GM21447 (cell line): ENCODE measurements around the gene FRMPD4.

ENCODE experiments used
- ATAC-seq: cut with Tn5 transposase; IDR thresholded peaks from one replicate; pipeline ENCODE4 v1.9.1; 2021; ENCODE audit not compliant: unreplicated experiment

FRMPD4 gene

GRCh38 chrX:12611471-12611870 lies 473.2 kb downstream of the FRMPD4 start:
- no peak for ATAC-seq

GRCh38 chrX:12614266-12614665 lies 476.0 kb downstream of the FRMPD4 start:
- no peak for ATAC-seq

- ATAC-seq, result no peak
Measured at GRCh38 chrX:12615061-12615460, 476.8 kb downstream of the FRMPD4 start.

DNA sequence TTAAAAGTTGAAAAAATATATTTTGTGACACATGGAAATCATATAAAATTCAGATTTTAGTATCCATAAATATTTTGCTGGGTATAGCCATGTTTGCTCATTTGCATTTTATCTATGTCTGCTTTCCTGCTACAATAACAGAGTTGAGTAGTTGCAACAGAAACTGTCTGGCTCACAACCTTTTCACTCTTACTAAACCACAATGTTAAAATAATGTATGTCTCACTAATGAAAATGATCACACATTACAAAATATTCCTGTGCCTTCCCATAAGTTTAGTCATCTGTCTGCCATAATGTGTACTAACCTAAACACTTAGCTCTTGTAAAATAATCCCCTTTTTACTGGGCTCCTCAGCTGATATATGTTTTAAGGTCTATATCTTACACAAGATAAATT lies 479.0 kb downstream of the FRMPD4 start:
- no peak for ATAC-seq

GRCh38 chrX:12647230-12647629 lies 509.0 kb downstream of the FRMPD4 start:
- no peak for ATAC-seq

DNA sequence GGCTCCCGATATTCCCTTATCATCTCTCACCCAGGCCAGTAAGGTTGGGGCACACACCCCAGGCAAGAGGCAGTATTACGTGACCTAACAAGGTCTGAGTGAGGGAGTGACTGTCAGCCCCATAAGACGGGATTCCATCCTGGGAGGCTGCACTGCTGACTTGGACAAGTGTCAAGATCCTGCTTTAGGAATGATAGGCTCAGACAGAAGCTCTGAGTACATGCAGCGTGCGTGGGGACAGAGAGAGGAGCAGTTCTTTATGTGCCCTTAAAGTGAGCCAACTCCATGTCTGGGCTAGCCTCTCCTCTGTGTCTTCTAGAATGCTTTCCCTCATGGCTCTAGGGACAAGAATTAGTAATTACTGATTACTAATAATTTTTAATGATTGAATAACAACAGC lies 510.7 kb downstream of the FRMPD4 start:
- no peak for ATAC-seq

- ATAC-seq, result no peak
Measured at GRCh38 chrX:12657433-12657832, 519.2 kb downstream of the FRMPD4 start.

GRCh38 chrX:12657881-12658280 lies 519.6 kb downstream of the FRMPD4 start:
- ATAC-seq, result no peak

GRCh38 chrX:12661464-12661863 lies 523.2 kb downstream of the FRMPD4 start:
- ATAC-seq, result no peak

- ATAC-seq, result no peak
Measured at GRCh38 chrX:12672367-12673106, 534.3 kb downstream of the FRMPD4 start.

DNA sequence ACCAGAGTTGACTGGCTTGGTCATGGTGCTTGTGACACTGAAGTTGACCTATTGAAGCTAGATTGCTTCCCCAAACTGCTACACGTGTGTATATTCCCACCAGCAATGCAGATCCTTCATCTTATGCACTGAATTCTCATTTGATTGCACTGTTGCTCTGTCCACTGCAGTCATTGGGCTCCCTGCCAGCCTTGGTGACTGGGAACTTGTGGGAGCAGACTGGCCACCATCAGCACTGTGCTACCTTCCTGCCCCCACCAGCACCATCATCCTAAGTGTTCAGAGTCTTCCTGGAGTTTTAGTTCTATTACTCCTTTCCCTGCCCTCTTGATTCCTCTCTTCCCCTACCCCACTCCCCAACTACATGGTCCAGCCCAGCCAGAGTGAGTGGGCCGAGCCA lies 535.2 kb downstream of the FRMPD4 start:
- no peak for ATAC-seq

- no peak for ATAC-seq
Measured at GRCh38 chrX:12679522-12679921, 541.2 kb downstream of the FRMPD4 start.

DNA sequence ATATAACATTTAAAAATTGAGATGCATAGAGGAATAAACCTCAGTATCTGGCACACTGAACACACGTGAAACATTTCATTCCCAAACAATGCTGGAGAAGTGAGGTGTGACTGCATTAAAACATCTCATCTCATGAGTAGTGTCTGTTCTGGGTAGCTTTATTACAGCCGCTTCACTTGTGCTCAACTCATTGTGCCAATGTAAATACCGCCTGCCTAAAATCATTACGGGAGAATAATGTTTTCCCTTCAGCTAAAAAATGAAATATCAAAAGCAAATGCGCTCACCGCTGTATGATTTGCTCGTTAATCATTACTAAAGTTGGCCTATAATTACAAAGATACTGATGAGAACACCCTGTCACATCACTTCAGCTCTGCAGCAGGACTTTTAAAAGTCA lies 542.8 kb downstream of the FRMPD4 start:
- no peak for ATAC-seq

GRCh38 chrX:12685541-12685940 lies 547.3 kb downstream of the FRMPD4 start:
- ATAC-seq, result no peak

GRCh38 chrX:12686331-12686730 lies 548.1 kb downstream of the FRMPD4 start:
- ATAC-seq, result no peak

DNA sequence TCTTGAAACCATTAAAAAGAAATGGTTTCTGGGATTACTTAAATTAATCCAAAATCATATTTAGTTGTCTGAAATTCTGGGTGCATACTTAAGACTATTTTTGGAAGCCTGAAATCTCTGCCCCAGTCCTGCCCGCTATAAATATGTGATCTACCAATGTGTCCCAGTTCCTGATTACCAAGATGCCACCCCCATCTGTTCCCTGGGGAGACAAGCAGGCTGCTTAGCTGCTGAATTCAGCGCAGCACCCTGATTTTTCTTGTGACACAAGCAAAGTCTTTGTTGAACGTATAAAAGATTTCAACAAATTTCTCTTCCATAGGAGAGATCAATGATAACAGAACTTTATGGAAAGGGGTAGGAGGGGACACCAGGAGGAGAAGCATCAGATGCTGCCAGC lies 552.4 kb downstream of the FRMPD4 start:
- no peak for ATAC-seq

GRCh38 chrX:12693754-12694153 lies 555.5 kb downstream of the FRMPD4 start:
- no peak for ATAC-seq

- no peak for ATAC-seq
Measured at GRCh38 chrX:12700745-12701144, 562.5 kb downstream of the FRMPD4 start.

- ATAC-seq, result no peak
Measured at GRCh38 chrX:12701628-12702027, 563.4 kb downstream of the FRMPD4 start.

DNA sequence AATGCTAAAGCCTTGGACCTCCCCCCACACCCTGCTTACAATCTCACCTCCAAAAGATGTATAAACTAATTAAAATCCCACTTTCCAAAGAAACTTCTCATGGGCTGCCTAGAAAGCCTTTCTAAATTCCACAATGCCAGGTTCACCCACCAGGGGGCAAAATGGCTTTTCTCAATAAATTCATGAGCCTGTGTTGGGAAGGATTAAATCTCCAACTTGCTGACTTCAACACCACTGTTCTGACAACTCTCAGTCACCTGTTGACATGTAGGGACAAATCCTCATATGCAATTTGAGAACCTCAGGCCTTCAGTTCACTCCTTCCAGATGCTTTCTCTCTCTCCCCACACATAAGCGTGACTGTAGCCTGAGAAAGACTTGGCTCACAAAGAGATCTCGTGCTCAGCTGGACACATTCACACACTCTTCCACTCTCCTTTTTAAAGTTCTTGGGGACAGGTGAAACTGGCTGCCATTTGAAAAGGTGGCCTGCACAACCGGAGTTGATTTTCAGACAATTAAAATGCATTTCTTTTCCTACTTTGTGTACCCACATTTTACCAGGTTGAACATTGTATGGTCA lies 564.3 kb downstream of the FRMPD4 start:
- no peak for ATAC-seq

GRCh38 chrX:12704706-12705105 lies 566.4 kb downstream of the FRMPD4 start:
- no peak for ATAC-seq

DNA sequence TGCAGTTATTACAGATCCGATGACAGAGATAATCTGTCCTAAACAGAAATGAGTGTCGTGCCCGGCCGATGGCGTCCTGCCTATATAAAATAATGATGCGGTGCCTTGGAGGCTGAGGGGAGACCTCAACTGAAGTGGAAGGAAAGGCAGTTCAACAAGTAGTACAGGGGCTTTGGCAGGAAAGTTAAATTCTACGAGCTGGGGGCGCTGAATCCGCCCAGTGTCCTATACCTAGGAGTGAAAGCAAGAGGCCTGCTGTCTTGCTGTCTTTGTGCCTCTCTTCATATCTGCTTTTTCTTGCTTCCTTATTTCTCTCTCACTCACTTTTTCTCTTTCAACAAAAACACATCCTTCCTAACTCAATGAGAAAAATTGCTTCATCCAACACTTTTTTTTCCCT lies 570.8 kb downstream of the FRMPD4 start:
- no peak for ATAC-seq
